Tibial artery (tissue), 4 donors: ENCODE data around the gene ATP1A1.

ENCODE experiments used
- DNase-seq, 2 donors: peaks; one replicate each; pipeline ENCODE4 v3.0.0-alpha.2; 2019
- H3K27ac ChIP-seq, 2 donors: fragments of 200-600 bp; sonication (generic) in 1 of 2; 1 replicate in 1 of 2; 2 replicates in 1 of 2; pipeline ENCODE4 v1.5.1; 2018 to 2019; ENCODE audit warnings: mild to moderate bottlenecking in 1 of 2
- H3K27me3 ChIP-seq, 2 donors: fragments of 200-600 bp; sonication (generic) in 1 of 2; one replicate each; pipeline versions ENCODE4 v1.5.1 to v1.6.0; 2016 to 2019
- H3K36me3 ChIP-seq, 3 donors: fragments of 200-600 bp; sonication (generic) in 2 of 3; one replicate each; pipeline ENCODE4 v1.5.1; 2016 to 2019; ENCODE audit warnings: mild to moderate bottlenecking in 2 of 3
- H3K4me1 ChIP-seq, 4 donors: fragments of 200-600 bp; sonication (generic) in 2 of 4; 1 replicate in 3 of 4; 2 replicates in 1 of 4; pipeline ENCODE4 v1.5.1; 2016 to 2019
- H3K4me3 ChIP-seq, 2 donors: fragments of 200-600 bp; sonication (generic) in 1 of 2; 1 replicate in 1 of 2; 2 replicates in 1 of 2; pipeline ENCODE4 v1.5.1; 2018 to 2019; ENCODE audit warnings: mild to moderate bottlenecking in 2 of 2
- H3K9me3 ChIP-seq, 3 donors: fragments of 200-600 bp; sonication (generic) in 1 of 3; one replicate each; pipeline ENCODE4 v1.5.1; 2016 to 2019
- intact Hi-C: fragments of 100-400 bp; cut with DNase I; formaldehyde crosslinking; loops from one replicate; pipeline ENCODE4 v1.15.0; 2023; ENCODE audit warnings: low total_unique reads
- TF ChIP-seq, protein P1 (sequence below), 2 experiments: fragments of 200-600 bp in 1 of 2; fragments of 450-650 bp in 1 of 2; IDR thresholded peaks; one replicate each; pipeline ENCODE4 v1.5.1; 2017 to 2019; ENCODE audit warnings: antibody characterized with exemption in 2 of 2, mild to moderate bottlenecking in 1 of 2, moderate library complexity in 1 of 2

ATP1A1 gene

DNA sequence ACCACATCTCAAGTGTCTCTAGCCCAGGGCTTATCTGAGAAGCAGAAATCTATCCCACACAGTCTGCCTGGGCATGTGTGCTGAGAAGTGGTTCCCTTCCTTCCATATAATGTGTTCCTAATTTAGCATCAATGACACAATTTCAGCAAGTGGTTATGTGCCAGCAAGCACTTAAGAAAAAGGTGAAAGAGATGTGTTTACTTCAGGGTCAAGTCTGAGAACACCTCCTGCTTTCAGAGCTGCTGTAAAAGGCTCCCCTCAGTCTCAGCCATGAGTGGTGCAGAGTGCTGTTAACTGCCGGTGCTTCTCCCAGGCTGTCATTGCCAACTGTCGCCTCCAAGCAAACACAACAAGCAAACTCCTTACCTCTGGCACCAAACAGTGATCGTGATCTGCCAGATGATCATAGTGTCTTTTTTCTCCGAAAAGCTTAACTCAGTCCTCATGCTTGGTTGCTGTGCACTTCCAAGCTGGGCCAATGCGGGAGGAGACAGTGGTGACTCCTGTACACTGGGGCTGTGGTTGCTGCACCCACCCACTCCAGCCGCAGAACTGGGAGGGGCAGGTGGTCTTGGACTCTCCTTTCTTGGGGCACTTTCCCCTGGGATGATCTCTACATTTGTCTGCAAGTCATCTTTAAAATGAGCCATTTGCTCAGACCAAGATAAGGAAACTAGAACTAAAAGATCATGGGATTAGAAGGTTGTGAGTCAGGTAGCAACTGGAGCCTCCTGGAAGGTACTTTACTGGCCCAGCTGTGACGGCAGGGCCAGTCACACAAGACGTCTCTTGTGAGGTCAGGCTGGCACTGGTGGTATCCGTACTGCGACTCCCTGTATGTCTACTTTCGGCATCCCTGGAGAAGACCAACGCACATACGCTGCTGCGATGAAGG, 32.4 kb downstream of the ATP1A1 start:
- Histone ChIP-seq H3K4me1 (no peaks in the 10 kb centered on the region), H3K27me3 (no peaks in the 10 kb centered on the region), H3K9me3 (no peaks in the 10 kb centered on the region), H3K4me3 (no peak overlapping the region), H3K27ac (no peak overlapping the region), H3K36me3 (peaks cover 64 to 97% (median 74%) of the 10 kb centered on the region in 3 donors)
- no peak for DNase-seq
- TF ChIP-seq, protein P1, sequence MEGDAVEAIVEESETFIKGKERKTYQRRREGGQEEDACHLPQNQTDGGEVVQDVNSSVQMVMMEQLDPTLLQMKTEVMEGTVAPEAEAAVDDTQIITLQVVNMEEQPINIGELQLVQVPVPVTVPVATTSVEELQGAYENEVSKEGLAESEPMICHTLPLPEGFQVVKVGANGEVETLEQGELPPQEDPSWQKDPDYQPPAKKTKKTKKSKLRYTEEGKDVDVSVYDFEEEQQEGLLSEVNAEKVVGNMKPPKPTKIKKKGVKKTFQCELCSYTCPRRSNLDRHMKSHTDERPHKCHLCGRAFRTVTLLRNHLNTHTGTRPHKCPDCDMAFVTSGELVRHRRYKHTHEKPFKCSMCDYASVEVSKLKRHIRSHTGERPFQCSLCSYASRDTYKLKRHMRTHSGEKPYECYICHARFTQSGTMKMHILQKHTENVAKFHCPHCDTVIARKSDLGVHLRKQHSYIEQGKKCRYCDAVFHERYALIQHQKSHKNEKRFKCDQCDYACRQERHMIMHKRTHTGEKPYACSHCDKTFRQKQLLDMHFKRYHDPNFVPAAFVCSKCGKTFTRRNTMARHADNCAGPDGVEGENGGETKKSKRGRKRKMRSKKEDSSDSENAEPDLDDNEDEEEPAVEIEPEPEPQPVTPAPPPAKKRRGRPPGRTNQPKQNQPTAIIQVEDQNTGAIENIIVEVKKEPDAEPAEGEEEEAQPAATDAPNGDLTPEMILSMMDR (IDR thresholded peaks at IDR 0.05), result no peak
- intact Hi-C loops, result no loop called here

DNA sequence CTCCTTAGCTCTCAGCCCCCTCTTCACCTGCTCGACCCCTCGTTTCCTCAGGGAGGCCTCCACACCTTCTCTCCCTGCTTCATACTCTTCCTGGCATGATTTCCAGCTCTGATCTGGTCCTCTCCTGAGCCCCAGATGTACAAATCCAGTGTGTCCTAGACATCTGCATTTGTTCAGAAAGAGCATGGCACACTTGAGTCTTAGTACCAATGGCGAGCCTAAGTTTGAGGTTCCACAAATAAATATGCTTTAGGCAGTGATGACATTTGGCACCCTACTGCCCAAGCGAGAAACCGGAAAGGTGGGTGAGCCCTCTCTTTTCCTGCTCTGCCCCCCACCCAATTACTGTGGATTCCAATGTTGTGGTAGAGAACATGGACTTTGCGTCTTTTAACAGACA, 34.0 kb downstream of the ATP1A1 start:
- H3K27me3 ChIP-seq, result no peaks in the 10 kb centered on the region
- intact Hi-C loops, result no loop called here
- H3K4me1 ChIP-seq, result no peaks in the 10 kb centered on the region
- H3K9me3 ChIP-seq, result no peaks in the 10 kb centered on the region
- TF ChIP-seq, protein P1 (IDR thresholded peaks at IDR 0.05), result no peak
- H3K4me3 ChIP-seq, result no peak overlapping the region
- DNase-seq, result no peak
- H3K27ac ChIP-seq, result no peak overlapping the region
- peaks cover 49 to 82% (median 59%) of the 10 kb centered on the region in 3 donors for H3K36me3 ChIP-seq

DNA sequence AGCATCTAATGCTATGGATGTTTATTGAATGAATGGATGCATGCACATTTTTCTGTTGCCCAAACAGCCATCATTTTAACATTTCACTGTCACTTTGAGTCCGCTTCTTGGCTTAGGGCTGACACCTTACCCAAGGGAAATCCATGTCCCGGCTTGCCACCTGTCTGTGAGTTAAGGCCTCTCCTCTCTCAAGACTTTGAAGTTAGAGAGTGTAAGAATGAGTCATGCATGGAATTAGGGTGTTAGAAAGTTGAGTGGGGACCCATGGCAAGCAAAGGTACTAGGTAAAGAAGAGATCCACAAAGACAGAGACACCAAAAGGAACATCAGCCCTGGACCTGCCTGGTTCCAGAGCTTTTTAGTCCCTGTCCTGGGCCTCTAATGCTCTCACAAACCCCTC, 35.1 kb downstream of the ATP1A1 start:
- no peak overlapping the region for H3K27ac ChIP-seq
- DNase-seq, result no peak
- intact Hi-C loops, result no loop called here
- no peaks in the 10 kb centered on the region for H3K4me1 ChIP-seq
- peaks cover 37 to 71% (median 47%) of the 10 kb centered on the region in 3 donors for H3K36me3 ChIP-seq
- no peak overlapping the region for H3K4me3 ChIP-seq
- TF ChIP-seq, protein P1 (IDR thresholded peaks at IDR 0.05), result no peak
- H3K27me3 ChIP-seq, result no peaks in the 10 kb centered on the region
- no peaks in the 10 kb centered on the region for H3K9me3 ChIP-seq

DNA sequence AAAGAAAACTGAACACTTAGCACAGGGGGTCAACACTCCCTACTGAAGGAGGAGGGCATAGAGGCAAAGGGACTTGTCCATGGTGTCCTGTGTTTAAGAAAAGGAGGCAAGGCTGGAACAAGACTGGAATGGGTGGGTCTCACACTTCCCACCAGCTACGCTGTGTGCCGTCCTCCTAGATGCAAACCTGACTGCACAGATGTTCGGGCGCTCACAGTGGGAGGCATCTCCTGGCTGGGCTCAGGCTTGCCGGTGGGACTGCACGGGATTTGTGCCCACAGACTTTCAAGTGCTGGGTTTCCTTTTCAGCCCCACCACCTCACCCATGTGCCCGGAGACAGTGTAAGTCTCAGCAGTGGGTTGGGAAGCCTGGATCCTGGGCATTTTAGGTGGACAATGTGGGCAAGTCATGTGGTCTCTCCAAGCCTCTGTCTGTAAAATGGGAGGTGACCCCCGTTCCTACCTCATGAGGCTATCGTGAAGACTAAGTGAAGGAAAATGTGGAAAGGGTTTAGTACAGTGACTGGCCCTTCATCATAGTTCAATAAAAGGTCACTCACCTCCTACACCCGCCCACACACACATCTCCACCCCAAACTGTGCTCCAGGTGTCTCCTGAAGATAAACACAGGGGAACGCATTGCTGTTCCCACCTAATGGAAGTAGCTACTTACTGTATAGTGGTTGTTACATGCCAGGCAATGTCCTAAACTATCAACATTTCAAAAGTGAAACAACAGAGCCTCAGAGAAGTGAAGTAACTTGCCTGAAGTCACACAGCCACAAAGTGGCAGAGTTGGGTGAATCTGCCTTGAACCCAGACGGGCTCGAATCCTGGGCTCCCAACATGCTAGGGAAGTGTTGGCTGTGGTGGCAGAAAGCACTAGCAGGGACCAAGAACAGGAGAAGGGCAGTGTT, 36.0 kb downstream of the ATP1A1 start:
- peak in 1 of 2 donors; percentile 50 for DNase-seq
- Histone ChIP-seq H3K4me3 (no peak overlapping the region), H3K9me3 (no peaks in the 10 kb centered on the region), H3K4me1 (no peaks in the 10 kb centered on the region), H3K36me3 (peaks cover 28 to 62% (median 38%) of the 10 kb centered on the region in 3 donors), H3K27ac (no peak overlapping the region), H3K27me3 (no peaks in the 10 kb centered on the region)
- TF ChIP-seq, protein P1 (IDR thresholded peaks at IDR 0.05), result no peak
- intact Hi-C loops, result no loop called here

DNA sequence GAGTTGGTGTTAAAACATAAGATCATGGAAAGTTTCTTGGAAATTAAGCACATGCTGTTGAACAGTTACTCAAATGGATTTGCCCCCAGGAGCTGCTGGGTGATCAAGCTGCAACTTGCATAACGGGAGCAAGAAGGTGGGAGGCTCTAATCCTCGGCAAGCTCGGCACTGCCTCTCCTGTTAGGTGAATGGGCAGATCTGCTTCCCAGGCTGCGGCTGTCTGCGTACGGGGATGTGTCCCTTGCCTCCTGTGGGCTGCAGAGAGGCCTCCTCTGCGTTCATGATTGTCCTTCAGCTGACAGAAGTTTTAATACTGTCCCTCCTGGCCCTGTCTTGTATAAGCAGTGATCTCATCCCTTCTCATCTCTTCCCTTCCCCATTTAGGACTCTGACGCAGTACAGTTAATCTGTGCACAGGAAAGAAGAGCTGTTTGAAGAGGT, 36.7 kb downstream of the ATP1A1 start:
- intact Hi-C loops, result loop anchor here (10.0 kb wide), 1 partner anchor 45 kb away; no protein-coding TSS in a partner anchor
- peaks cover 21 to 55% (median 31%) of the 10 kb centered on the region in 3 donors for H3K36me3 ChIP-seq
- TF ChIP-seq, protein P1 (IDR thresholded peaks at IDR 0.05), result no peak
- DNase-seq, result no peak
- no peaks in the 10 kb centered on the region for H3K27me3 ChIP-seq
- H3K4me3 ChIP-seq, result no peak overlapping the region
- no peaks in the 10 kb centered on the region for H3K9me3 ChIP-seq
- no peaks in the 10 kb centered on the region for H3K4me1 ChIP-seq
- H3K27ac ChIP-seq, result no peak overlapping the region
